GM12875 (cell line): ENCODE measurements around the gene ACKR2.

Experiments used
- H3K4me3 ChIP-seq: one replicate; pipeline ENCODE4 v1.5.1; 2011; ENCODE audit warnings: low read depth, low read length, control low read depth
- TF ChIP-seq, protein P1 (sequence below): IDR thresholded peaks from 2 replicates; pipeline ENCODE4 v1.5.1; 2011; ENCODE audit warnings: low read depth, mild to moderate bottlenecking, control low read depth, inconsistent platforms, low read length, moderate library complexity, borderline replicate concordance; ENCODE audit not compliant: insufficient read depth

The ACKR2 gene, protein sequence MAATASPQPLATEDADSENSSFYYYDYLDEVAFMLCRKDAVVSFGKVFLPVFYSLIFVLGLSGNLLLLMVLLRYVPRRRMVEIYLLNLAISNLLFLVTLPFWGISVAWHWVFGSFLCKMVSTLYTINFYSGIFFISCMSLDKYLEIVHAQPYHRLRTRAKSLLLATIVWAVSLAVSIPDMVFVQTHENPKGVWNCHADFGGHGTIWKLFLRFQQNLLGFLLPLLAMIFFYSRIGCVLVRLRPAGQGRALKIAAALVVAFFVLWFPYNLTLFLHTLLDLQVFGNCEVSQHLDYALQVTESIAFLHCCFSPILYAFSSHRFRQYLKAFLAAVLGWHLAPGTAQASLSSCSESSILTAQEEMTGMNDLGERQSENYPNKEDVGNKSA

DNA sequence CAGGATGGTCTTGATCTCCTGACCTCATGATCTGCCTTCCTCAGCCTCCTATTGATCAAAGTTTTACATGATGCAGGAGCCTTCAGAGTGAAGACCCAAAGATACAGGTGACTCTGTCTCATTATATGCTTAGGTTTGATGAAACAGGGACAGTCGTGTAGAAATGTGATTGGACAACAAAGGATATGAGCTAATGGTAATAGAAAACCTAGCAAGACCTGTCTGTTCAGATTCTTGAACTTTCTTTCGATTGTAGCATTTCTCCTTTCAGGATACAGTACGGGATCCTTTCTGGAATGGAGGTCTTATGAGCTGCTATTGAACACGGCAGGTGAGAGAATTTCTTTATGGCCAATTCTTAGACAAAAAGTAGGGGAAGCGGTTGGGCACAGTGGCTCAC, at the start of gene ACKR2:
TSS of gene ACKR2 (plus strand) at position 244 of the 400 bp plus-strand sequence. CDS start 55,058 bp downstream, outside the sequence.
- TF ChIP-seq, protein P1, sequence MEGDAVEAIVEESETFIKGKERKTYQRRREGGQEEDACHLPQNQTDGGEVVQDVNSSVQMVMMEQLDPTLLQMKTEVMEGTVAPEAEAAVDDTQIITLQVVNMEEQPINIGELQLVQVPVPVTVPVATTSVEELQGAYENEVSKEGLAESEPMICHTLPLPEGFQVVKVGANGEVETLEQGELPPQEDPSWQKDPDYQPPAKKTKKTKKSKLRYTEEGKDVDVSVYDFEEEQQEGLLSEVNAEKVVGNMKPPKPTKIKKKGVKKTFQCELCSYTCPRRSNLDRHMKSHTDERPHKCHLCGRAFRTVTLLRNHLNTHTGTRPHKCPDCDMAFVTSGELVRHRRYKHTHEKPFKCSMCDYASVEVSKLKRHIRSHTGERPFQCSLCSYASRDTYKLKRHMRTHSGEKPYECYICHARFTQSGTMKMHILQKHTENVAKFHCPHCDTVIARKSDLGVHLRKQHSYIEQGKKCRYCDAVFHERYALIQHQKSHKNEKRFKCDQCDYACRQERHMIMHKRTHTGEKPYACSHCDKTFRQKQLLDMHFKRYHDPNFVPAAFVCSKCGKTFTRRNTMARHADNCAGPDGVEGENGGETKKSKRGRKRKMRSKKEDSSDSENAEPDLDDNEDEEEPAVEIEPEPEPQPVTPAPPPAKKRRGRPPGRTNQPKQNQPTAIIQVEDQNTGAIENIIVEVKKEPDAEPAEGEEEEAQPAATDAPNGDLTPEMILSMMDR, result no peak
- no peak within 1 kb of the TSS for H3K4me3 ChIP-seq

DNA sequence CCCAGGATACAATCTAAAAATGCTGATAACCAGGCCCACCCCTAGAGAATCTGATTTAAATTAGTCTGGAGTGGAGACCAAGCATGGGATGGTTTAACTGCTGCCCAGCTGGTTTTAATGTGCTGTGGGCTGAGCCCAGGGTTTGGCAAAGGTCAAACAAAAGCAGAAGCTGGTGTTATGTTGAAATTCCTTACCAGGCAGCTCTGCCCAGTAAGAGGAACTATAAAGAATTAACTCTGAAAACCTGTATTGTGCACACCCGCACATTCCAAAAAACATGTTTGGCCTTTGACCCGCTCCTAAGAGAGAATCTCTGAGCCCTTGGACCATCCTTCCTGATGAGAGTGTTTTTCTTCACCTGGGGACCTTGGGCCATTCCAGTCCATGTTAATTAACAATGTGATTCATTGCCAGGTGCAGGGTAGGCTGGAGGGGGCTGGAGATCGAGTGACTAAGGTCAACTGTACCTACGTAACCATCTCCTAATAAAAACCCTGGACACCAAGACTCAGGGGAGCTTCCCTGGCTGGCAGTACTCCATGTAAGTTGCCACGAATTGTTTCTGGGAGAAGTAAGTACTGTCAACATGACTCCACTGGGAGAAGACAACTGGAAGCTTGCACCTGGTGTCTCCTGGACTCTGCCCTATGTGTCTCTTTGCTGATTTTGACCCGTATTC, 47.1 kb upstream of the ACKR2 start:
- TF ChIP-seq, protein P1, result no peak
- H3K4me3 ChIP-seq, result no peak overlapping the region

DNA sequence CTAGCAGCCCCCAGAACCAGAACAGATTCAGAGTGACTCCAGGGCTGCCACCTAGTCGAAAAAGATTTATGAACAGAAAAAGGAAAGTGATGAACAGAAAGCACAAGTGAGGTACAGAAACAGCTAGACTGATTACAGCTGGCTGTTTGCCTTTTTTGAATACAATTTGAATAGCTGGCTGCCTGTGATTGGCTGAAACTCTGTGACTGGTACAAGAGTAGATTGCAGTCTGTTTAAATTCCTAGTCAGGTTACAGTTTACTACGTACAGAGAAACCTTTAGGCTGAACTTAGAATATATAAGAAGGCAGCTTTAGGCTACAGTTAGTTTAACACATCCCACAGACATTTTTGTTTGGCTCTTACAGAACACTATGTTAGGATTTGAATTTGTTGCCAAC, 46.2 kb upstream of the ACKR2 start:
- TF ChIP-seq, protein P1, result no peak
- no peak overlapping the region for H3K4me3 ChIP-seq

DNA sequence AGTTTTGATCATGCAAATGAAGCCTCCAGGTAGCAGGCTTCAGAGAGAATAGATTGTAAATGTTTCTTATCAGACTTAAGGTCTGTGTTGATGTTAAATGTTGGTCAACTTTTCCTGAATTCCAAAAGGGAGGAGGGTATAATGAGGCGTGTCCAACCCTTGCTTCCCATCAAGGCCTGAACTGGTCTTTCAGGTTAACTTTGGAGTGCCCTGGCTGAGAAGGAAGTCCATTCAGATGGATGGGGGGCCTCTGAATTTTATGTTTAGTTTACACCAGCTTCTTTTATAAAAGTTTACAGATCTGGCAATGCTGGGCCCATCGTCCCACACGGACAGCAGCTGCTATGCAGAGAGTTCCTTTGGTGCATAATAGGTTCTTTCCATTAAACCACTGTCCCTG, 45.1 kb upstream of the ACKR2 start:
- no peak overlapping the region for H3K4me3 ChIP-seq
- TF ChIP-seq, protein P1, result no peak

DNA sequence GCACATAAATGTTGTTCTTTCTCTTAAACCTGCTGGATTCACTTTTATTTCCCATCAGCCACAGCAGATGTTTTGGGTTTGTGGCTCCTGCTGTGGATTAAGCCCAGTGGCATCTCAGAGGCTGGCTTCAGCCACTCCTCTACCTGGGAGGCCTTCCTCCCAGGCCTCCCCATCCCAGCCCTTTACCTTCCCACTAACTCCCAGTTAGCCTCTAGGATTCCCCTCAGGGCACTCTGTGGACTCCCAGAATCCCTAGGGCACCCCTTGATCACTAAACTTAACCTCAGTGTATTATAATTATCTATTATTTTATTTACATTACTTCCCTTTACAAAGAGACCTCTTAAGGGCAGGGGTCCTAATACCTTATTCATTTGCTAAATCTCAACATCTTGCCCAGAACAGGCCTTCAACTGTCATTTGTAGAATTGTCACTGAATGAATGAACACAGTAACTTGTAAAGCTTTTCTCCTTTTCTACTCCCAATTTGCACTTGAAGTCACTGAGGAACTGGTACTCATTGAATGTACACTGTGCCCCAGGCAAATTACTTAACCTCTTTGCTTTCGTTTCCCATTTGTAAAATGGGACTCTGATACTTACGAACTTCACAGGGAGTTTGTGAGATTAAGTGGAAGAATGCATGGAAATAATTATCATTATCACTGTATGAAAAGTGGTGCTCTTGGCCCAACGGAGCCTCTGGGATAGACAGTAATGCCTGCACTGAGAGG, 44.5 kb upstream of the ACKR2 start:
- TF ChIP-seq, protein P1, result no peak
- no peak overlapping the region for H3K4me3 ChIP-seq

DNA sequence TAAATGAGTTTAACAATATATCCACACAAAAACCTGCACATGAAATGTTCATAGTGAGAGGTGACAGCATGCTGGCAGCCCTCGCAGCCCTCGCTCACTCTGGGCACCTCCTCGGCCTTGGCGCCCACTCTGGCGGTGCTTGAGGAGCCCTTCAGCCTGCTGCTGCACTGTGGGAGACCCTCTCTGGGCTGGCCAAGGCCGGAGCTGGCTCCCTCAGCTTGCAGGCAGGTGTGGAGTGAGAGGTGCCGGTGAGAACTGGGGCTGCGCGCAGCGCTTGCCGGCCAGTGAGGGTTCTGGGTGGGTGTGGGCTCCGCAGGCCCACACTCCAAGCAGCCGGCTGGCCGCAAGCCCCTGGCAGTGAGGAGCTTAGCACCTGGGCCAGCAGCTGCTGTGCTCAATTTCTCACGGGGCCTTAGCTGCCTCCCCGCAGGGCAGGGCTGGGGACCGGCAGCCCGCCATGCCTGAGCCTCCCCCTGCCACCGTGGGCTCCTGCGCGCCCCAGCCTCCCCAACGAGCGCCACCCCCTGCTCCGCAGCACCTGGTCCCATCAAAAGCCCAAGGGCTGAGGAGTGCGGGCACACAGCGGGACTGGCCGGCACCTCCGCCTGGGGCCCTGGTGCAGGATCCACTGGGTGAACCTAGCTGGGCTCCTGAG, 39.6 kb upstream of the ACKR2 start:
- TF ChIP-seq, protein P1, result no peak
- no peak overlapping the region for H3K4me3 ChIP-seq
